HEK293 (cell line): ENCODE results near the gene ZNF576.
A peak's percentile ranks its signal among the peaks of the same experiment; 100 is the strongest.

ENCODE experiments used
- HIC1 ChIP-seq: fragments of 450-650 bp; formaldehyde crosslinking; IDR thresholded peaks from 2 replicates; pipeline ENCODE4 v1.5.1; 2016; ENCODE audit warnings: missing biosample characterization, missing genetic modification characterization
- OVOL3 ChIP-seq: fragments of 450-650 bp; formaldehyde crosslinking; IDR thresholded peaks from 2 replicates; pipeline ENCODE4 v1.5.1; 2016; ENCODE audit warnings: missing biosample characterization, missing genetic modification characterization
- SCRT1 ChIP-seq: fragments of 450-650 bp; formaldehyde crosslinking; IDR thresholded peaks from 2 replicates; pipeline ENCODE4 v1.5.1; 2016; ENCODE audit warnings: missing biosample characterization, missing genetic modification characterization, borderline replicate concordance
- SP7 ChIP-seq: fragments of 450-650 bp; formaldehyde crosslinking; IDR thresholded peaks from 2 replicates; pipeline ENCODE4 v1.5.1; 2016; ENCODE audit warnings: missing biosample characterization, missing genetic modification characterization
- TRIM28 ChIP-seq: IDR thresholded peaks from 2 replicates; pipeline ENCODE4 v1.6.1; 2011; ENCODE audit warnings: low read length, control low read depth, borderline replicate concordance
- YY2 ChIP-seq: fragments of 450-650 bp; formaldehyde crosslinking; IDR thresholded peaks from 2 replicates; pipeline ENCODE4 v1.5.1; 2016; ENCODE audit warnings: missing biosample characterization, missing genetic modification characterization
- ZBTB6 ChIP-seq: fragments of 450-650 bp; formaldehyde crosslinking; IDR thresholded peaks from 2 replicates; pipeline ENCODE4 v1.5.1; 2017; ENCODE audit warnings: missing biosample characterization, missing genetic modification characterization
- ZFP37 ChIP-seq: fragments of 450-650 bp; formaldehyde crosslinking; IDR thresholded peaks from 2 replicates; pipeline ENCODE4 v1.5.1; 2016; ENCODE audit warnings: missing biosample characterization, missing genetic modification characterization
- ZFP69B ChIP-seq: fragments of 450-650 bp; formaldehyde crosslinking; IDR thresholded peaks from 2 replicates; pipeline ENCODE4 v1.5.1; 2016; ENCODE audit warnings: missing biosample characterization, missing genetic modification characterization
- ZIC2 ChIP-seq: fragments of 450-650 bp; formaldehyde crosslinking; IDR thresholded peaks from 2 replicates; pipeline ENCODE4 v1.5.1; 2016; ENCODE audit warnings: missing biosample characterization, missing genetic modification characterization
- ZNF10 ChIP-seq: fragments of 450-650 bp; formaldehyde crosslinking; IDR thresholded peaks from 2 replicates; pipeline ENCODE4 v1.5.1; 2017; ENCODE audit warnings: missing biosample characterization, missing genetic modification characterization
- ZNF146 ChIP-seq: fragments of 450-650 bp; formaldehyde crosslinking; IDR thresholded peaks from 2 replicates; pipeline ENCODE4 v1.5.1; 2016; ENCODE audit warnings: missing biosample characterization, missing genetic modification characterization
- ZNF148 ChIP-seq: fragments of 450-650 bp; formaldehyde crosslinking; IDR thresholded peaks from 2 replicates; pipeline ENCODE4 v1.5.0; 2017; ENCODE audit warnings: missing biosample characterization, missing genetic modification characterization, borderline replicate concordance
- ZNF174 ChIP-seq: fragments of 450-650 bp; formaldehyde crosslinking; IDR thresholded peaks from 2 replicates; pipeline ENCODE4 v1.5.0; 2017; ENCODE audit warnings: missing biosample characterization, mild to moderate bottlenecking, missing genetic modification characterization
- ZNF239 ChIP-seq: fragments of 450-650 bp; formaldehyde crosslinking; IDR thresholded peaks from 2 replicates; pipeline ENCODE4 v1.5.1; 2016; ENCODE audit warnings: missing biosample characterization, missing genetic modification characterization
- ZNF274 ChIP-seq, 2 experiments: fragments of 200-500 bp in 1 of 2; fragments of 450-650 bp in 1 of 2; sonication (Bioruptor generic) in 1 of 2; formaldehyde crosslinking in 1 of 2; IDR thresholded peaks; 2 replicates each; pipeline versions ENCODE4 v1.5.1 to v1.6.1; 2014 to 2016; ENCODE audit warnings: borderline replicate concordance in 1 of 2, inconsistent platforms in 1 of 2, low read length in 1 of 2, missing biosample characterization in 1 of 2, missing genetic modification characterization in 1 of 2
- ZNF341 ChIP-seq: fragments of 450-650 bp; formaldehyde crosslinking; IDR thresholded peaks from 2 replicates; pipeline ENCODE4; 2016; ENCODE audit warnings: low read depth, missing biosample characterization, missing genetic modification characterization
- ZNF37A ChIP-seq: fragments of 450-650 bp; IDR thresholded peaks from 2 replicates; pipeline ENCODE4 v1.5.1; 2018; ENCODE audit warnings: missing biosample characterization, missing genetic modification characterization
- ZNF423 ChIP-seq: fragments of 450-650 bp; formaldehyde crosslinking; IDR thresholded peaks from 2 replicates; pipeline ENCODE4 v1.5.1; 2016; ENCODE audit warnings: missing biosample characterization, missing genetic modification characterization
- ZNF488 ChIP-seq: fragments of 450-650 bp; formaldehyde crosslinking; IDR thresholded peaks from 2 replicates; pipeline ENCODE4 v1.5.1; 2016; ENCODE audit warnings: missing biosample characterization, missing genetic modification characterization
- ZNF521 ChIP-seq: fragments of 450-650 bp; formaldehyde crosslinking; IDR thresholded peaks from 2 replicates; pipeline ENCODE4 v1.5.1; 2017; ENCODE audit warnings: missing biosample characterization, mild to moderate bottlenecking, missing genetic modification characterization
- ZNF560 ChIP-seq: fragments of 450-650 bp; formaldehyde crosslinking; IDR thresholded peaks from 2 replicates; pipeline ENCODE4 v1.5.1; 2017; ENCODE audit warnings: missing biosample characterization, missing genetic modification characterization, borderline replicate concordance
- ZNF585B ChIP-seq: fragments of 450-650 bp; formaldehyde crosslinking; IDR thresholded peaks from 2 replicates; pipeline ENCODE4 v1.5.1; 2016; ENCODE audit warnings: missing biosample characterization, missing genetic modification characterization
- ZNF747 ChIP-seq: fragments of 450-650 bp; formaldehyde crosslinking; IDR thresholded peaks from 2 replicates; pipeline ENCODE4 v1.5.1; 2016; ENCODE audit warnings: missing biosample characterization, missing genetic modification characterization
- ZNF777 ChIP-seq: fragments of 450-650 bp; formaldehyde crosslinking; IDR thresholded peaks from 2 replicates; pipeline ENCODE4 v1.5.1; 2017; ENCODE audit warnings: missing biosample characterization, missing genetic modification characterization, borderline replicate concordance
- ZNF791 ChIP-seq: fragments of 450-650 bp; formaldehyde crosslinking; IDR thresholded peaks from 2 replicates; pipeline ENCODE4 v1.5.1; 2016; ENCODE audit warnings: missing biosample characterization, missing genetic modification characterization
- ZNF792 ChIP-seq: fragments of 450-650 bp; formaldehyde crosslinking; IDR thresholded peaks from 2 replicates; pipeline ENCODE4 v1.5.1; 2016; ENCODE audit warnings: missing biosample characterization, missing genetic modification characterization
- ZSCAN23 ChIP-seq: fragments of 450-650 bp; formaldehyde crosslinking; IDR thresholded peaks from 2 replicates; pipeline ENCODE4 v1.5.1; 2016; ENCODE audit warnings: missing biosample characterization, missing genetic modification characterization
- ZSCAN4 ChIP-seq: fragments of 450-650 bp; formaldehyde crosslinking; IDR thresholded peaks from 2 replicates; pipeline ENCODE4 v1.5.1; 2017; ENCODE audit warnings: missing biosample characterization, missing genetic modification characterization
- ZSCAN5A ChIP-seq: fragments of 450-650 bp; formaldehyde crosslinking; IDR thresholded peaks from 2 replicates; pipeline ENCODE4 v1.5.1; 2016; ENCODE audit warnings: missing biosample characterization, missing genetic modification characterization

The ZNF576 gene

GRCh38 chr19:43595605-43595998 is 793 bp upstream of the ZNF576 start (continued):
- TF ChIP-seq ZBTB6 (tag by site-specific recombination): no peak
- no peak for TF ChIP-seq ZNF274 (IDR thresholded peaks at IDR 0.05; ENCODE audit: low read length)
- no peak for TF ChIP-seq ZNF274 (tag by site-specific recombination; IDR thresholded peaks at IDR 0.05; ENCODE audit: borderline replicate concordance)
- no peak for TF ChIP-seq ZNF791 (tag by site-specific recombination)
- no peak for TF ChIP-seq ZNF521 (tag by site-specific recombination)
- peak; percentile 69; the same call in 1 of the 2 replicates for TF ChIP-seq ZNF10
- no peak for TF ChIP-seq ZNF560 (tag by site-specific recombination)
- no peak for TF ChIP-seq ZNF239 (tag by site-specific recombination)
- TF ChIP-seq ZNF792 (tag by site-specific recombination): peak; percentile 37; the same call in 1 of the 2 replicates
- TF ChIP-seq ZNF37A: no peak
- no peak for TF ChIP-seq ZNF777 (tag by site-specific recombination)
- TF ChIP-seq ZFP69B (tag by site-specific recombination): no peak
- TF ChIP-seq ZSCAN5A: peak; percentile 59; the same call in 1 of the 2 replicates
- TF ChIP-seq ZNF341 (tag by site-specific recombination): peak; percentile 63
- no peak for TF ChIP-seq ZNF174 (tag by site-specific recombination)
- TF ChIP-seq SCRT1: no peak
- TF ChIP-seq ZIC2: 0 out of 2 replicates have a peak, but pooled peaks have one; percentile 55
- TF ChIP-seq ZNF747 (tag by site-specific recombination): no peak
- no peak for TF ChIP-seq ZNF423 (tag by site-specific recombination)
- peak; percentile 31; the same call in 1 of the 2 replicates for TF ChIP-seq ZSCAN4 (tag by site-specific recombination)
- no peak for TF ChIP-seq ZNF146 (tag by site-specific recombination)
- peak; percentile 87 for TF ChIP-seq ZFP37 (tag by site-specific recombination)
- TF ChIP-seq ZNF488: no peak
- TF ChIP-seq YY2 (tag by site-specific recombination): no peak
- TF ChIP-seq ZSCAN23 (tag by site-specific recombination): 0 out of 2 replicates have a peak, but pooled peaks have one; percentile 16
- TF ChIP-seq TRIM28: no peak
- TF ChIP-seq SP7 (tag by site-specific recombination): no peak
- no peak for TF ChIP-seq ZNF148 (tag by site-specific recombination)
- TF ChIP-seq ZNF585B (tag by site-specific recombination): no peak; the same call in 1 of the 2 replicates
- no peak for TF ChIP-seq OVOL3 (tag by site-specific recombination)
- no peak for TF ChIP-seq HIC1 (tag by site-specific recombination)
